ENCODE results near the gene CDA. TPM values are rescaled to one million over a fixed set of nuclear protein-coding genes. Genes with fewer than 3 reads are reported as not detected.

CDA gene
- total and polyA plus RNA-seq, 10 of the 15 experiments (the other 5 are each of a cell fraction or from before 2014, with no cell fraction given): not detected

DNA sequence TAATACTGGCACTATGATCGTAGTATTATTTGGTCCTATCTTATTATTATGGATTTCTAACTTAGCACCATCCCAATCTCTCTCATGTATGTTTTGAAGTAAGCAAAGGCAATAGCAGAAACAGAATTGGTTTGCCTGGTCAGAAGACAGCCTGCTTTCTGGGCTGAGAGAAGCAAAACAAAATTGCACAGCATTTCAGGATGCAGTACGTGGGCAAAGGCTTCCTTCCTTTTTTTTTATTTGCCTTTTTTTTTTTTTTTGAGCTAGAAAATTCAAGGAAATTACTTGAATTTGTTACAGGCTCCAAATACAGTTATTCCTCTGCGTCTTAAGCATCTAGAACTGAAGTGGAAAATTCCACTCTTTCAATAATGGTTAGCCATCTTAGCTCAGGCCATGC is 8.8 kb downstream of the CDA start:
- Histone ChIP-seq H3K9ac (ENCODE audit: control insufficient read depth, insufficient read depth, low read length) (no peak overlapping the region), H3K27me3 (replicated peaks in 1 of 2; ENCODE audit: control insufficient read depth in 2 of 2, insufficient read depth in 2 of 2, low read length in 1 of 2) (no peaks in the 10 kb centered on the region), H3K36me3 (ENCODE audit: control insufficient read depth in 2 of 2, insufficient read depth in 2 of 2, low read length in 1 of 2) (no peaks in the 10 kb centered on the region), H2AFZ (ENCODE audit: control insufficient read depth, low read depth, low read length) (no peak overlapping the region), H3K4me3 (no peak overlapping the region), H3K4me1 (ENCODE audit: control insufficient read depth, insufficient read depth, low read length) (no peaks in the 10 kb centered on the region), H4K20me1 (ENCODE audit: control insufficient read depth, insufficient read depth) (no peaks in the 10 kb centered on the region), H3K27ac (ENCODE audit: control insufficient read depth, insufficient read depth) (no peak overlapping the region), H3K4me2 (ENCODE audit: control insufficient read depth, insufficient read depth) (no peak overlapping the region), H3K79me2 (ENCODE audit: control insufficient read depth, insufficient read depth, low read length) (no peaks in the 10 kb centered on the region), H3K9me3 (replicated peaks; ENCODE audit: control insufficient read depth, insufficient read depth, low read length) (no peaks in the 10 kb centered on the region)
- FAIRE-seq: no peak
- RAD21 ChIA-PET (ENCODE audit: unreplicated experiment): no interaction called here
- in situ Hi-C loops (cut with MboI): no loop called here
- no peak for ATAC-seq
- SMC1A ChIA-PET (ENCODE audit: uncharacterized antibody, unreplicated experiment): no interaction called here
- WGBS (ENCODE audit: insufficient coverage, insufficient replicate concordance, low lambda C conversion rate, missing lambda C conversion rate): 13% methylated on average over 3 of the region's 3 CpGs
- CTCF ChIA-PET: no interaction called here
- no peak for DNase-seq (ENCODE audit: low read depth, low spot score)
- intact Hi-C loops (cut with micrococcal nuclease; ENCODE audit: unreplicated experiment): no loop called here
- BruUV-seq (replicated peaks): no TSS peak
- POLR2A ChIA-PET: no interaction called here
- TF ChIP-seq, protein P1, sequence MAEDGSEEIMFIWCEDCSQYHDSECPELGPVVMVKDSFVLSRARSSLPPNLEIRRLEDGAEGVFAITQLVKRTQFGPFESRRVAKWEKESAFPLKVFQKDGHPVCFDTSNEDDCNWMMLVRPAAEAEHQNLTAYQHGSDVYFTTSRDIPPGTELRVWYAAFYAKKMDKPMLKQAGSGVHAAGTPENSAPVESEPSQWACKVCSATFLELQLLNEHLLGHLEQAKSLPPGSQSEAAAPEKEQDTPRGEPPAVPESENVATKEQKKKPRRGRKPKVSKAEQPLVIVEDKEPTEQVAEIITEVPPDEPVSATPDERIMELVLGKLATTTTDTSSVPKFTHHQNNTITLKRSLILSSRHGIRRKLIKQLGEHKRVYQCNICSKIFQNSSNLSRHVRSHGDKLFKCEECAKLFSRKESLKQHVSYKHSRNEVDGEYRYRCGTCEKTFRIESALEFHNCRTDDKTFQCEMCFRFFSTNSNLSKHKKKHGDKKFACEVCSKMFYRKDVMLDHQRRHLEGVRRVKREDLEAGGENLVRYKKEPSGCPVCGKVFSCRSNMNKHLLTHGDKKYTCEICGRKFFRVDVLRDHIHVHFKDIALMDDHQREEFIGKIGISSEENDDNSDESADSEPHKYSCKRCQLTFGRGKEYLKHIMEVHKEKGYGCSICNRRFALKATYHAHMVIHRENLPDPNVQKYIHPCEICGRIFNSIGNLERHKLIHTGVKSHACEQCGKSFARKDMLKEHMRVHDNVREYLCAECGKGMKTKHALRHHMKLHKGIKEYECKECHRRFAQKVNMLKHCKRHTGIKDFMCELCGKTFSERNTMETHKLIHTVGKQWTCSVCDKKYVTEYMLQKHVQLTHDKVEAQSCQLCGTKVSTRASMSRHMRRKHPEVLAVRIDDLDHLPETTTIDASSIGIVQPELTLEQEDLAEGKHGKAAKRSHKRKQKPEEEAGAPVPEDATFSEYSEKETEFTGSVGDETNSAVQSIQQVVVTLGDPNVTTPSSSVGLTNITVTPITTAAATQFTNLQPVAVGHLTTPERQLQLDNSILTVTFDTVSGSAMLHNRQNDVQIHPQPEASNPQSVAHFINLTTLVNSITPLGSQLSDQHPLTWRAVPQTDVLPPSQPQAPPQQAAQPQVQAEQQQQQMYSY (CRISPR knock-in tag; IDR thresholded peaks at IDR 0.05): no peak
- TF ChIP-seq POLR2AphosphoS2 (IDR thresholded peaks at IDR 0.05; ENCODE audit: low read depth, low read length): no peak
- no peak for TF ChIP-seq SIN3A (IDR thresholded peaks at IDR 0.05; ENCODE audit: low read depth, low read length)
- no peak for TF ChIP-seq CBX5 (IDR thresholded peaks at IDR 0.05; ENCODE audit: low read depth)
- no peak for TF ChIP-seq BMI1 (IDR thresholded peaks at IDR 0.05; ENCODE audit: borderline replicate concordance)
- TF ChIP-seq, protein P2, sequence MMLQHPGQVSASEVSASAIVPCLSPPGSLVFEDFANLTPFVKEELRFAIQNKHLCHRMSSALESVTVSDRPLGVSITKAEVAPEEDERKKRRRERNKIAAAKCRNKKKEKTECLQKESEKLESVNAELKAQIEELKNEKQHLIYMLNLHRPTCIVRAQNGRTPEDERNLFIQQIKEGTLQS (IDR thresholded peaks at IDR 0.05; ENCODE audit: borderline replicate concordance, extremely low read depth, low read depth, low read length): no peak
- TF ChIP-seq, protein P3, sequence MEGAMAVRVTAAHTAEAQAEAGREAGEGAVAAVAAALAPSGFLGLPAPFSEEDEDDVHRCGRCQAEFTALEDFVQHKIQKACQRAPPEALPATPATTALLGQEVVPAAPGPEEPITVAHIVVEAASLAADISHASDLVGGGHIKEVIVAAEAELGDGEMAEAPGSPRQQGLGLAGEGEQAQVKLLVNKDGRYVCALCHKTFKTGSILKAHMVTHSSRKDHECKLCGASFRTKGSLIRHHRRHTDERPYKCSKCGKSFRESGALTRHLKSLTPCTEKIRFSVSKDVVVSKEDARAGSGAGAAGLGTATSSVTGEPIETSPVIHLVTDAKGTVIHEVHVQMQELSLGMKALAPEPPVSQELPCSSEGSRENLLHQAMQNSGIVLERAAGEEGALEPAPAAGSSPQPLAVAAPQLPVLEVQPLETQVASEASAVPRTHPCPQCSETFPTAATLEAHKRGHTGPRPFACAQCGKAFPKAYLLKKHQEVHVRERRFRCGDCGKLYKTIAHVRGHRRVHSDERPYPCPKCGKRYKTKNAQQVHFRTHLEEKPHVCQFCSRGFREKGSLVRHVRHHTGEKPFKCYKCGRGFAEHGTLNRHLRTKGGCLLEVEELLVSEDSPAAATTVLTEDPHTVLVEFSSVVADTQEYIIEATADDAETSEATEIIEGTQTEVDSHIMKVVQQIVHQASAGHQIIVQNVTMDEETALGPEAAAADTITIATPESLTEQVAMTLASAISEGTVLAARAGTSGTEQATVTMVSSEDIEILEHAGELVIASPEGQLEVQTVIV (IDR thresholded peaks at IDR 0.05; ENCODE audit: borderline replicate concordance, partially characterized antibody): no peak
- TF ChIP-seq SUZ12 (IDR thresholded peaks at IDR 0.05; ENCODE audit: unreplicated experiment): no peak
- TF ChIP-seq ESRRA (IDR thresholded peaks at IDR 0.05; ENCODE audit: low read length): no peak
- no peak for TF ChIP-seq SMC3 (IDR thresholded peaks at IDR 0.05; ENCODE audit: borderline replicate concordance, low read length)
- no peak for TF ChIP-seq GATAD2B (conservative IDR thresholded peaks at IDR 0.05; ENCODE audit: low read depth)
- TF ChIP-seq, protein P4, sequence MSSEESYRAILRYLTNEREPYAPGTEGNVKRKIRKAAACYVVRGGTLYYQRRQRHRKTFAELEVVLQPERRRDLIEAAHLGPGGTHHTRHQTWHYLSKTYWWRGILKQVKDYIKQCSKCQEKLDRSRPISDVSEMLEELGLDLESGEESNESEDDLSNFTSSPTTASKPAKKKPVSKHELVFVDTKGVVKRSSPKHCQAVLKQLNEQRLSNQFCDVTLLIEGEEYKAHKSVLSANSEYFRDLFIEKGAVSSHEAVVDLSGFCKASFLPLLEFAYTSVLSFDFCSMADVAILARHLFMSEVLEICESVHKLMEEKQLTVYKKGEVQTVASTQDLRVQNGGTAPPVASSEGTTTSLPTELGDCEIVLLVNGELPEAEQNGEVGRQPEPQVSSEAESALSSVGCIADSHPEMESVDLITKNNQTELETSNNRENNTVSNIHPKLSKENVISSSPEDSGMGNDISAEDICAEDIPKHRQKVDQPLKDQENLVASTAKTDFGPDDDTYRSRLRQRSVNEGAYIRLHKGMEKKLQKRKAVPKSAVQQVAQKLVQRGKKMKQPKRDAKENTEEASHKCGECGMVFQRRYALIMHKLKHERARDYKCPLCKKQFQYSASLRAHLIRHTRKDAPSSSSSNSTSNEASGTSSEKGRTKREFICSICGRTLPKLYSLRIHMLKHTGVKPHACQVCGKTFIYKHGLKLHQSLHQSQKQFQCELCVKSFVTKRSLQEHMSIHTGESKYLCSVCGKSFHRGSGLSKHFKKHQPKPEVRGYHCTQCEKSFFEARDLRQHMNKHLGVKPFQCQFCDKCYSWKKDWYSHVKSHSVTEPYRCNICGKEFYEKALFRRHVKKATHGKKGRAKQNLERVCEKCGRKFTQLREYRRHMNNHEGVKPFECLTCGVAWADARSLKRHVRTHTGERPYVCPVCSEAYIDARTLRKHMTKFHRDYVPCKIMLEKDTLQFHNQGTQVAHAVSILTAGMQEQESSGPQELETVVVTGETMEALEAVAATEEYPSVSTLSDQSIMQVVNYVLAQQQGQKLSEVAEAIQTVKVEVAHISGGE (CRISPR knock-in tag; IDR thresholded peaks at IDR 0.05): no peak
- TF ChIP-seq FOS (IDR thresholded peaks at IDR 0.05; ENCODE audit: borderline replicate concordance, extremely low read depth, insufficient read length): no peak
